LNCaP clone FGC (cell line): ENCODE results near the gene OPA3.

Experiments
- DNase-seq: peaks from one replicate; pipeline ENCODE4 v3.0.0-alpha.2; 2011; ENCODE audit warnings: low read depth
- H3K4me3 ChIP-seq: 2 replicates; pipeline ENCODE4 v1.5.1; 2011; ENCODE audit warnings: mild to moderate bottlenecking, low read depth, low read length, control low read depth
- TF ChIP-seq, protein P1 (sequence below): IDR thresholded peaks from 2 replicates; pipeline ENCODE4 v1.5.1; 2012; ENCODE audit warnings: mild to moderate bottlenecking; ENCODE audit not compliant: control insufficient read depth, insufficient read depth; ENCODE audit errors: extremely low read depth

The OPA3 gene

DNA sequence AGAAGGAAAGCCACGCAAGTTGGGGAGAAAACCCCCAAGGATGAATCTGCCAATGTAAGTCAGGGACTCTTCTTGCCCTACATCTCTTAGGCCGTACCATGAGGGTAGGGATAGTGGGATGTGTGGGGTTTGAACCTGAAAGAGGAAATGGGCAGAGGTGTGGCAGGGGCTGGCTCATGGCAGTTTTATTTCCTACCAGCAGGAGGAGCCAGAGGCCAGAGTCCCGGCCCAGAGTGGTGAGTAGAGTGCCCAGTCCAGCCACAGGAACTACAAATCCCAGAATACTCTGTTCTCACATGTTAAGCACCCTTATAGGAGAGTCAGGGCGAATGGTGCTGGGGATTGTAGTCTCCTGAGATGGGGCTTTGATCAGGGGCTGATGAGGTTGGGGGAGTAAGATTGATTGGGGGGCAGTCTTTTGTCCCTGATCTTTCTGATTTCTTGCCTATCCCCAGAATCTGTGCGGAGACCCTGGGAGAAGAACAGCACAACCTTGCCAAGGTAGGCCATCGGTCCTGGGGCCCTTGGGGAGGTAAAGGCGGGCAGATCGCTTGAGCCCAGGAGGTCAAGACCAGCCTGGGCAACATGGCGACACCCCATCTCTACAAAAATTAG lies 60.9 kb downstream of the OPA3 start:
- no peak for DNase-seq
- TF ChIP-seq, protein P1, sequence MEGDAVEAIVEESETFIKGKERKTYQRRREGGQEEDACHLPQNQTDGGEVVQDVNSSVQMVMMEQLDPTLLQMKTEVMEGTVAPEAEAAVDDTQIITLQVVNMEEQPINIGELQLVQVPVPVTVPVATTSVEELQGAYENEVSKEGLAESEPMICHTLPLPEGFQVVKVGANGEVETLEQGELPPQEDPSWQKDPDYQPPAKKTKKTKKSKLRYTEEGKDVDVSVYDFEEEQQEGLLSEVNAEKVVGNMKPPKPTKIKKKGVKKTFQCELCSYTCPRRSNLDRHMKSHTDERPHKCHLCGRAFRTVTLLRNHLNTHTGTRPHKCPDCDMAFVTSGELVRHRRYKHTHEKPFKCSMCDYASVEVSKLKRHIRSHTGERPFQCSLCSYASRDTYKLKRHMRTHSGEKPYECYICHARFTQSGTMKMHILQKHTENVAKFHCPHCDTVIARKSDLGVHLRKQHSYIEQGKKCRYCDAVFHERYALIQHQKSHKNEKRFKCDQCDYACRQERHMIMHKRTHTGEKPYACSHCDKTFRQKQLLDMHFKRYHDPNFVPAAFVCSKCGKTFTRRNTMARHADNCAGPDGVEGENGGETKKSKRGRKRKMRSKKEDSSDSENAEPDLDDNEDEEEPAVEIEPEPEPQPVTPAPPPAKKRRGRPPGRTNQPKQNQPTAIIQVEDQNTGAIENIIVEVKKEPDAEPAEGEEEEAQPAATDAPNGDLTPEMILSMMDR: peak; percentile 72
- H3K4me3 ChIP-seq: no peak overlapping the region

- no peak for DNase-seq
- H3K4me3 ChIP-seq: no peak overlapping the region
- TF ChIP-seq, protein P1: no peak
These were observed 62.3 kb downstream of the OPA3 start for GRCh38 chr19:45522010-45522941.

- no peak for DNase-seq
- TF ChIP-seq, protein P1: no peak
- H3K4me3 ChIP-seq: no peak overlapping the region
These were observed 66.2 kb downstream of the OPA3 start for GRCh38 chr19:45518469-45518826.

DNA sequence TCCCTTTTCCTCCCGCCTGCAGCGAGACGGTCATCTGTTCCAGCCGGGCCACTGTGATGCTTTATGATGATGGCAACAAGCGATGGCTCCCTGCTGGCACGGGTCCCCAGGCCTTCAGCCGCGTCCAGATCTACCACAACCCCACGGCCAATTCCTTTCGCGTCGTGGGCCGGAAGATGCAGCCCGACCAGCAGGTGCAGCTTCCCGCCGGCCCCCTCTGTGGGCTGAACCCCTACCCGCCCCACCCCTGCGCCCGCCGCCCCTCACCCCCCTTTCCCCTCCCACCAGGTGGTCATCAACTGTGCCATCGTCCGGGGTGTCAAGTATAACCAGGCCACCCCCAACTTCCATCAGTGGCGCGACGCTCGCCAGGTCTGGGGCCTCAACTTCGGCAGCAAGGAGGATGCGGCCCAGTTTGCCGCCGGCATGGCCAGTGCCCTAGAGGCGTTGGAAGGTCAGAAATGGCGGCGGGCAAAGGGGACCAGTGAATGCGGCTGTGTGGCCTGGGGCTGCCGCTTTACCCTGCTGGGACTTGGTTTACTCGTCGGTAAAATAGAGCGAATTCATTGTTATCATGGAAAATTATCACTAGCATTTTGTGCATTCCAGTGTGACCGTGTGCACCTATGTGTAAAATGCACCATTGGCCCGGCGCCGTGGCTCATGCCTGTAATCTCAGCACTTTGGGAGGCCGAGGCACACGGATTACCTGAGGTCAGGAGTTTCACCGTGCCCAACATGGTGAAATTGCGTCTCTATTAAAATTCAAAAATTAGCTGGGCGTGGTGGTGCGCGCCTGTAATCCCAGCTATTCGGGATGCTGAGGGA lies 66.7 kb downstream of the OPA3 start:
- TF ChIP-seq, protein P1: no peak
- DNase-seq: no peak
- no peak overlapping the region for H3K4me3 ChIP-seq

- H3K4me3 ChIP-seq: no peak overlapping the region
- TF ChIP-seq, protein P1: no peak
- DNase-seq: no peak
These were observed 67.4 kb downstream of the OPA3 start for GRCh38 chr19:45517238-45517637.

DNA sequence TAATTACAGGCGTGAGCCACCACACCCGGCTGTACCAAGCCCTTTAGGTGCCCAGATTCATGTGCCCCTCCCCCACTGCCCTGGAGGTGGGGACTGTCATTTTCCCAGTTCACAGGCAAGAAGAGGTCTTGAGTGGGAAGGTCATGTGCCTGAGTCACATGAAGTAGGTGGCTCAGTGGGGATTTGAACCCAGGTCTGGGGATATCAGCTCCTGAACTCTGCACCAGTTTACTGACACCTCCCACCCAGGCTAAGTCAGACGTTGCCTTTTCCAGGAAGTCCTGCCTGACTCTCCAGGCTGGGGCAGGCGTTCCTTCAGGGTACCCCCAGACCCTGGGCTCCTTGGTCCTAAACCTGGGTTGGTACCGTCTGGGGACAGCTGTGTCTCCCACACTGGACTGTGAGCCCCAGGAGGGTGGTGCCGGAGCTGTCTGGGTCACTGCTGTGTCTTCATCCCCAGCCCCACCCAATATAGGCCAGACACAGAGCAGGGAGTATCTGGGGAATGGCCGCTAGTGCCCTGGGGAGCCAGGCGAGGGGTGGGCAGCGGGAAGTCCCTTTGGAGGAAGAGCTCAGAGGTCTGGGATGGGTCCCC lies 68.7 kb downstream of the OPA3 start:
- no peak overlapping the region for H3K4me3 ChIP-seq
- DNase-seq: no peak
- TF ChIP-seq, protein P1: no peak
